Keratinocyte (primary cell): Measurements from ENCODE around the gene DGKD. TPM values are rescaled to one million over a fixed set of nuclear protein-coding genes. Genes with fewer than 3 reads are reported as not detected.

ENCODE experiments used
- DNase-seq: peaks from one replicate; pipeline ENCODE4 v3.0.0-alpha.2; 2011; ENCODE audit warnings: low read depth, missing footprints, low spot score
- FAIRE-seq: peaks from 2 replicates; lab custom pipeline; 2011; peaks lifted over from hg19 to GRCh38; lab: Jason Lieb, UNC
- H2AFZ ChIP-seq: 2 replicates; pipeline ENCODE4 v1.6.0; 2012; ENCODE audit warnings: low read length, control low read depth, inconsistent platforms; ENCODE audit not compliant: control insufficient read depth
- H3K27ac ChIP-seq: 2 replicates; pipeline ENCODE4 v1.5.1; 2011; ENCODE audit warnings: low read length; ENCODE audit not compliant: control insufficient read depth, insufficient read depth
- H3K27me3 ChIP-seq: 3 replicates; pipeline ENCODE4 v1.6.0; 2011; ENCODE audit warnings: low read length; ENCODE audit not compliant: control insufficient read depth, insufficient read depth; ENCODE audit errors: extremely low read depth
- H3K36me3 ChIP-seq, 2 experiments: 2 replicates in 1 of 2; 3 replicates in 1 of 2; pipeline ENCODE4 v1.5.1; 2011; ENCODE audit warnings: low read length in 2 of 2, mild to moderate bottlenecking in 1 of 2; ENCODE audit not compliant: control insufficient read depth in 2 of 2, insufficient read depth in 2 of 2; ENCODE audit errors: extremely low read depth in 1 of 2
- H3K4me1 ChIP-seq: 3 replicates; pipeline ENCODE4 v1.5.1; 2011; ENCODE audit warnings: low read length; ENCODE audit not compliant: control insufficient read depth, insufficient read depth; ENCODE audit errors: extremely low read depth
- H3K4me2 ChIP-seq: 3 replicates; pipeline ENCODE4 v1.6.0; 2011; ENCODE audit warnings: low read depth, low read length; ENCODE audit not compliant: control insufficient read depth, insufficient read depth; ENCODE audit errors: extremely low read depth
- H3K4me3 ChIP-seq, 3 experiments: fragments of 200-600 bp in 1 of 3; sonication (generic) in 1 of 3; 2 replicates in 2 of 3; 3 replicates in 1 of 3; pipeline ENCODE4 v1.5.1; 2011 to 2016; ENCODE audit warnings: low read length in 3 of 3, mild to moderate bottlenecking in 3 of 3, control low read depth in 2 of 3, inconsistent platforms in 1 of 3, low read depth in 1 of 3, mixed read lengths in 1 of 3, mixed run types in 1 of 3, moderate library complexity in 1 of 3; ENCODE audit not compliant: control insufficient read depth in 2 of 3, insufficient read depth in 2 of 3; ENCODE audit errors: extremely low read depth in 1 of 3
- H3K79me2 ChIP-seq: 2 replicates; pipeline ENCODE4 v1.6.0; 2012; ENCODE audit warnings: low read length; ENCODE audit not compliant: control insufficient read depth, insufficient read depth
- H3K9ac ChIP-seq: 3 replicates; pipeline ENCODE4 v1.6.0; 2011; ENCODE audit warnings: low read length; ENCODE audit not compliant: control insufficient read depth, insufficient read depth; ENCODE audit errors: extremely low read depth
- H3K9me1 ChIP-seq: 3 replicates; pipeline ENCODE4 v1.6.0; 2011; ENCODE audit warnings: low read length; ENCODE audit not compliant: control insufficient read depth, insufficient read depth; ENCODE audit errors: extremely low read depth
- H3K9me3 ChIP-seq: 2 replicates; pipeline ENCODE4 v1.5.1; 2012; ENCODE audit warnings: low read depth, low read length; ENCODE audit not compliant: control insufficient read depth
- H4K20me1 ChIP-seq: 3 replicates; pipeline ENCODE4 v1.6.0; 2011; ENCODE audit warnings: low read length; ENCODE audit not compliant: control insufficient read depth, insufficient read depth; ENCODE audit errors: extremely low read depth
- EZH2 ChIP-seq: IDR thresholded peaks from one replicate; pipeline ENCODE4 v1.6.1; 2012; ENCODE audit warnings: inconsistent platforms, mild to moderate bottlenecking, low read length, moderate library complexity
- dilution Hi-C: fragments of 300-500 bp; cut with MboI; formaldehyde crosslinking; loops from one replicate; pipeline ENCODE4 v1.7.0; 2020; ENCODE audit warnings: low sequenced_read_pairs; ENCODE audit not compliant: extremely low pct_ligation_motif_present
- polyA plus RNA-seq, 5 experiments: library from polyadenylated mRNA; depleted of rRNA in 3 of 5; stranded (reverse) in 3 of 5; stranded (forward) in 1 of 5; unstranded in 1 of 5; fragments of >200 nt; gene quantifications; 1 replicate in 1 of 5; 2 replicates in 3 of 5; 3 replicates in 1 of 5; pipeline versions ENCODE4 v1.2.1 to v1.2.3, GENCODE V29; 2011 to 2012; ENCODE audit warnings: missing spikeins in 2 of 5, low read depth in 1 of 5, low replicate concordance in 1 of 5
- TF ChIP-seq, protein P1 (sequence below), 3 experiments: IDR thresholded peaks in 1 of 3; conservative IDR thresholded peaks in 1 of 3; optimal IDR thresholded peaks in 1 of 3; 2 replicates in 2 of 3; 3 replicates in 1 of 3; pipeline versions ENCODE3 to v1.5.1; 2011; ENCODE audit warnings: low read length in 3 of 3, mild to moderate bottlenecking in 3 of 3, moderate library complexity in 2 of 3, control low read depth in 1 of 3, inconsistent platforms in 1 of 3; ENCODE audit not compliant: insufficient read depth in 2 of 3; ENCODE audit errors: extremely low read depth in 1 of 3

Gene DGKD
- polyA plus RNA-seq, 1 donor (not counting 4 experiments of a cell fraction or from before 2014, with no cell fraction given), result 6.1 TPM

DNA sequence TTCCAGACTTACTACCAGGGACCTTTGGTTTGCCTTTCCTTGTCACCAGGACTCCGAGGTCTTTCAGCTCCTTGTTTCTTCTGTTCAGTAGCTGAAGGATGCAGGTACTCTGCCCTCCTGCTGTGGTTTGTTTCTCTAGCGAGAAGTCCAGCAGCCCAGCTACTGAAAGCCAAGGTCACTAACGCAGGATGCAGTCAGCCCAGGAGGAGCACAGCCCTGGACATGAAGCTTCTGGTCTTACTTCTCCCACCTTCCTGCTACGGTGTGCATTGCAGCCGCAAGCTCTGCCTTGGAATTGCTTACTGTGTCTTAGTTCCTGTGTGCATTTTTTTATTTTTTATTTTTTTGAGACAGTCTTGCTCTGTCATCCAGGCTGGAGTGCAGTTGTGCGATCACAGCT, 62.4 kb downstream of the DGKD start:
- H3K36me3 ChIP-seq, result peaks cover 0 to 5% of the 10 kb centered on the region in 2 experiments
- dilution Hi-C loops, result no loop called here
- FAIRE-seq, result no peak
- no peak for TF ChIP-seq EZH2
- TF ChIP-seq, protein P1, sequence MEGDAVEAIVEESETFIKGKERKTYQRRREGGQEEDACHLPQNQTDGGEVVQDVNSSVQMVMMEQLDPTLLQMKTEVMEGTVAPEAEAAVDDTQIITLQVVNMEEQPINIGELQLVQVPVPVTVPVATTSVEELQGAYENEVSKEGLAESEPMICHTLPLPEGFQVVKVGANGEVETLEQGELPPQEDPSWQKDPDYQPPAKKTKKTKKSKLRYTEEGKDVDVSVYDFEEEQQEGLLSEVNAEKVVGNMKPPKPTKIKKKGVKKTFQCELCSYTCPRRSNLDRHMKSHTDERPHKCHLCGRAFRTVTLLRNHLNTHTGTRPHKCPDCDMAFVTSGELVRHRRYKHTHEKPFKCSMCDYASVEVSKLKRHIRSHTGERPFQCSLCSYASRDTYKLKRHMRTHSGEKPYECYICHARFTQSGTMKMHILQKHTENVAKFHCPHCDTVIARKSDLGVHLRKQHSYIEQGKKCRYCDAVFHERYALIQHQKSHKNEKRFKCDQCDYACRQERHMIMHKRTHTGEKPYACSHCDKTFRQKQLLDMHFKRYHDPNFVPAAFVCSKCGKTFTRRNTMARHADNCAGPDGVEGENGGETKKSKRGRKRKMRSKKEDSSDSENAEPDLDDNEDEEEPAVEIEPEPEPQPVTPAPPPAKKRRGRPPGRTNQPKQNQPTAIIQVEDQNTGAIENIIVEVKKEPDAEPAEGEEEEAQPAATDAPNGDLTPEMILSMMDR (optimal IDR thresholded peaks at IDR 0.05 in 1 of 3, IDR thresholded peaks at IDR 0.05 in 1 of 3, conservative IDR thresholded peaks at IDR 0.05 in 1 of 3; ENCODE audit: extremely low read depth in 1 of 3, insufficient read depth in 2 of 3, low read length in 3 of 3), result no peak
- H3K27me3 ChIP-seq, result no peaks in the 10 kb centered on the region
- H3K27ac ChIP-seq, result no peak overlapping the region
- H3K9me1 ChIP-seq, result no peaks in the 10 kb centered on the region
- H3K9ac ChIP-seq, result no peak overlapping the region
- no peaks in the 10 kb centered on the region for H3K79me2 ChIP-seq
- H2AFZ ChIP-seq, result no peak overlapping the region
- DNase-seq, result no peak
- H3K9me3 ChIP-seq, result no peaks in the 10 kb centered on the region
- no peaks in the 10 kb centered on the region for H4K20me1 ChIP-seq
- peaks cover 36% of the 10 kb centered on the region for H3K4me1 ChIP-seq
- H3K4me2 ChIP-seq, result no peak overlapping the region
- H3K4me3 ChIP-seq, result no peak overlapping the region

DNA sequence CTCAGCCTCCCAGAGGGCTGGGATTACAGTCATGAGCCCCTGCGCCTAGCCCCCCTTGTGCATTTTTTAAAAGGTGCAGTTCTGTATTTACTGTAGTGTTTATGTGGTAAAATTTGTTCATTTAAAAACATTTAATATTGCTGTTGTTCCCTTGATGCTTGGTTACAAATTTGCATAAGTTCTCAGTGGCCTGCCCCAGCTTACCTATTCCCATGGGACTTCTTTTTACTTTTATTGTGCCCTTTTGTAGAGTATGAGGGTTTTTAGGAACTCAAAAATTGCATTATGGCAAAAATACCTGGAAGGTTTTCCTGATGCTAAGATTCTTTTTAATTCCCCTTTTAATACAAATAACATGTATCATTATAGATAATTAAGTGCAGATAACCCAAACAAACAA, 63.0 kb downstream of the DGKD start:
- no peaks in the 10 kb centered on the region for H3K9me3 ChIP-seq
- no peaks in the 10 kb centered on the region for H3K27me3 ChIP-seq
- TF ChIP-seq, protein P1 (optimal IDR thresholded peaks at IDR 0.05 in 1 of 3, IDR thresholded peaks at IDR 0.05 in 1 of 3, conservative IDR thresholded peaks at IDR 0.05 in 1 of 3; ENCODE audit: extremely low read depth in 1 of 3, insufficient read depth in 2 of 3, low read length in 3 of 3), result no peak
- TF ChIP-seq EZH2, result no peak
- H3K9me1 ChIP-seq, result no peaks in the 10 kb centered on the region
- H2AFZ ChIP-seq, result no peak overlapping the region
- peaks cover 36% of the 10 kb centered on the region for H3K4me1 ChIP-seq
- DNase-seq, result no peak
- H3K4me3 ChIP-seq, result no peak overlapping the region
- no peak overlapping the region for H3K4me2 ChIP-seq
- no peak overlapping the region for H3K9ac ChIP-seq
- dilution Hi-C loops, result no loop called here
- no peaks in the 10 kb centered on the region for H4K20me1 ChIP-seq
- H3K27ac ChIP-seq, result no peak overlapping the region
- H3K36me3 ChIP-seq, result peaks cover 0 to 5% of the 10 kb centered on the region in 2 experiments
- H3K79me2 ChIP-seq, result no peaks in the 10 kb centered on the region
- FAIRE-seq, result no peak
